ENCODE results near the gene TRIM10.
"Not testable (repeated sequence)": the region's sequence is repeated elsewhere in the genome, so short reads cannot be mapped to it uniquely, and the experiment has no call there.

Gene TRIM10

GRCh38 chr6:30130179-30130679, 30.8 kb downstream of the TRIM10 start:
- DNase-seq: no peak

GRCh38 chr6:30129265-30130178, 31.5 kb downstream of the TRIM10 start:
- no peak for DNase-seq

- DNase-seq: peak in 1 of 58 donors; percentile 10
Measured at GRCh38 chr6:30127238-30128093, 33.5 kb downstream of the TRIM10 start.

- no peak for DNase-seq
Measured at GRCh38 chr6:30122515-30122914, 38.5 kb downstream of the TRIM10 start.

GRCh38 chr6:30121446-30122366, 39.3 kb downstream of the TRIM10 start:
- no peak for DNase-seq

- DNase-seq: not testable (repeated sequence)
Measured at GRCh38 chr6:30118691-30119090, 42.3 kb downstream of the TRIM10 start.

- DNase-seq: no peak
Measured at GRCh38 chr6:30116724-30117123, 44.3 kb downstream of the TRIM10 start.

- no peak for DNase-seq
Measured at GRCh38 chr6:30113841-30114240, 47.2 kb downstream of the TRIM10 start.

- no peak for DNase-seq
Measured at GRCh38 chr6:30113003-30113759, 47.8 kb downstream of the TRIM10 start, which contains the start of gene TRIM31. Gene TRIM31 (minus strand): TSS chr6:30113090. CDS start chr6:30112805, 285 bp downstream.

GRCh38 chr6:30112402-30112994, 48.5 kb downstream of the TRIM10 start:
- no peak for DNase-seq

- DNase-seq: no peak
Measured at GRCh38 chr6:30111266-30111856, 49.6 kb downstream of the TRIM10 start.

- DNase-seq: no peak
Measured at GRCh38 chr6:30104661-30105060, 56.4 kb downstream of the TRIM10 start.

GRCh38 chr6:30103872-30104179, 57.2 kb downstream of the TRIM10 start:
- DNase-seq: no peak

GRCh38 chr6:30102970-30103871, 57.8 kb downstream of the TRIM10 start:
- peak in 54 of 58 donors; percentile 5 to 81 (median 56) for DNase-seq

- DNase-seq: no peak
Measured at GRCh38 chr6:30102414-30102969, 58.5 kb downstream of the TRIM10 start.
